ENCODE results near the gene LRBA.
"Not testable (repeated sequence)": the region's sequence is repeated elsewhere in the genome, so short reads cannot be mapped to it uniquely, and the experiment has no call there.

LRBA gene

DNA sequence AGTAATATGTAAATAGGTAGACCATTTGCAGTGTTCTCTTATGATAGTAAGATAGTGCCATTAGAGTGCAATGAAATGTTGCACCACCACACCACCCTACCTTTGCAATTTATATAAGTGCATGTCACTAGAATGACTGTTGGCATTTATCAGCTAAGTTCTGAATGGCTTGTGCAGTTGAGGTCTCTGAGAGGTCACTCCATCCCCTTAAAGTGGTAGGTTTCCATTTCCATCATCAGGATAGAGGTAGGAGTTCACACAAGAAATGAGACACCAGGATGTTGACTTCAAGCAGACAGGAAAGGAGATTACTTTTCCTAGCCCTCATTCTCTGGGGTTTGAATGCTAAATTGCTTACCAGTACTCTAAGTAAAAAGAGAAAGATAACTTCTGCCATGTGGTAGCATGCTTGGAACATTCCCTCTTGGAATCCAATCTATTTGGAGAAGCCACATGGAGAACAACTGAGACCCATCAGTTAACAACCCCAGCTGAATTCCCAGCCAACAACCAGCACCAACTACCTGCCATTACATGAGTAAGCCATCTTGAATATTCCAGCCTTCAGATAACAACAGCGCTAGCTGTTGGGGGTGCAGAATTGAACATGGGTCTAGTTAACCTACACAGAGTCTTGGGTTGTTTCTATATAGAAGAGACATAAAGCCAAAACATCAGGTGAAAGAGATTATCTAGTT is 6.7 kb upstream of the LRBA start:
- no peak for DNase-seq

DNA sequence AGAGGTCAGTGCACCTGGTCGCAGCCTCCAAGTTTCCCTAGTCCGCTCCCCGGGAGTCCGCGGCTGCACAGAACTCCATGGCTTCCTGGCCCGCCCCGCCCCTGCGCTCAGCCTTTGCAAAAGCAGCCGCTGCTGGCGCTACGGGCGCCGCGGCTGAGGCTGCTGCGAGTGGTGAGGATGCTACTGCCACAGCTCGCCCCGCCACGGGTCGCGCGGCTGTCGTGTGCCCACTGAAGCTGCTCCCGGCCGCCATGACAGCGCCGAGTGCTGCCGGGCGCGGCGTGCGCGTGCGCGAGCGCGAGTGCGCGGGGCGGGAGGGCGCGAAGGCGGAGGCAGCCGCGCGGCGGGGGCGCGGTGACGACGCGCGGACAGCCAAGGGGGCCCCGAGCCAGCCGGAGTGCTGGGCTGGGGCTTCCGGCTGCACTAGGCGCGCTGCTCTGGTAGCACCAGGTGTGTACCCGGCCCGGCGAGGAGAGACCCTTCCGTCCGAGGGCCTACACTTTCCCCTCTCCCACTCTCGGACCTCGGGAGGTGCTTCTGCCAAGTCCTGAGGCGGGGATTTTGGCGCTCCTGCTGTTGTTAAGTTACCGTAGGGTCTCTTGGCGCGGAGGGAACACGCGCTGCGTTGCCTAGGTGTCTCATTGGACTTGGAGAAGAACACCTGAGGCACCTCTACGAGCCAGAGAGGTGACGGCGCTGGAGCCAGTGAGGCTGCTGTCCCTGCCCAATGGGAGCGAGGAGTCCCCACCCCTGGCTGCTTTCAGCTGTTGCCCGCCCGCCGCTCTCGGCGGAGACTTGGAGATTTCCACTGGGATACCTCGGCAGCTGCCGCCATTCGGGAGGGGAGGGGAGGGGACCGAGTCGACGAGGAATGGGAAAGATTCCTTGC is 619 bp upstream of the LRBA start:
- peak; percentile 87 for DNase-seq

DNA sequence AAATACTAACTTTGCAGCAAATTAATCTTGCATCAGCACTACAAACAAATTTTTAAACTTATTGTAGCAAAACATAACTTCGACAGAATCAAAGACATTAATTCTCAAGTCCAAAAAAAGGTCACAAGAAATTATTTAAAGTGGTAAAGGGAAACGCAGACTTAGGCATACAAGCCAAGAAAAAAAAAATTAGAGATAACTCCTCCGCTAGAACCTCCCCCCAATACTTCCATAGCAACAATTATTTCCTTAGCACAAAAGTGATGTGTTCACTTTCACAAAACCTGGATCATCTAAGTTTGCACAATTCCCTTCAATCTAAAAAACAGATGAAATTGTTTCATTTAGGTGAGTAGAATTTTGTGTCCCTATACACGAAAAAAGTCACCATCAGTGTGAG is 1.1 kb downstream of the LRBA start:
- DNase-seq, result no peak

DNA sequence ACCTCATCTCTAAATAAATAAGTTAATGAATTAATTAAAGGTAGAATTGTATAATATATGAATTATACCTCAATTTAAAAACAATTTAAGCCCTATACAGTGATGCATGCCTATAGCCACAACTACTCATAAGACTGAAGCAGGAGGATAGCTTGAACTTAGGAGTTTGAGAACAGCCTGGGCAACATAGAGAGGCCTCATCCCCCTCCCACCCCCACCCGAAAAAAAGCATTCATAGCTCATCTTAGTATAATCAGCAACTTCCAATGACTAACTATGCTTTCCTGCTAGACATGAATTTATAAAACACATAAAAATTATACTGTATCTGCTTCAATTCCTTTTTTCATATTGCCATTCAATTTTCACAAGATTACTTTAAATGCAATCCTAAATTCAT is 1.6 kb downstream of the LRBA start:
- no peak for DNase-seq

DNA sequence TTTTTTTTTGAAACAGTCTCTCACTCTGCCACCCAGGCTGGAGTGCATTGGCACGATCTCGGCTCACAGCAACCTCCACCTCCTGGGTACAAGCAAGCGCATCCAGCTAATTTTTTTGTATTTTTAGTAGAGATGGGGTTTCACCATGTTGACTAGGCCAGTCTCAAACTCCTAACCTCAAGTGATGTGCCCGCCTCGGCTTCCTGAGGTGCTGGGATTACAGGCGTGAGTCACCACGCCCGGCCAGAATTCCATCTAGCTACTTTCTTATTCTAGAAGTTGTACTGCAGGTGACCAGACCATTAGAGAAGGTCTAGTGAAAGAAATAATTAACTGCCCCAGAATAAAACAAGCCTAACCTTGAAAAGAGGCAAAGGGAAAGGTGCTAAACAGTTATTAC is 2.3 kb downstream of the LRBA start:
- DNase-seq, result no peak

DNA sequence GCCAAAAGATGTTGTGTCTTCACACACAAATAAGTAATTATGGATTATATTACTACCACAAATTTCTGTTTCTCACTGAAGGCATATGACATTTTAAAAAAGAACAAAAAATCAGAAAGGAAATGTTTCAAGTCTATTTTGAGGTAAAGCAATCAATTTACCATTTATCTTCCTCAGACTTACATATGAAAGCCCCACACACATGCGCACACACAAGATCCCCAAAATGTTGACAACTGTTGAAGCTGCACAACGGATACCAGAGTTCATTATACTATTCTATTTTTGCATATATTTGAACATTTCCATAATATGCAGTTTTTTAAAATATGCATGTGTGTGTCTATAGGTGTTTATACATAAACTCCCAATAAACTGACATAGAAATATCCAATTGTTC is 2.7 kb downstream of the LRBA start:
- DNase-seq, result no peak

DNA sequence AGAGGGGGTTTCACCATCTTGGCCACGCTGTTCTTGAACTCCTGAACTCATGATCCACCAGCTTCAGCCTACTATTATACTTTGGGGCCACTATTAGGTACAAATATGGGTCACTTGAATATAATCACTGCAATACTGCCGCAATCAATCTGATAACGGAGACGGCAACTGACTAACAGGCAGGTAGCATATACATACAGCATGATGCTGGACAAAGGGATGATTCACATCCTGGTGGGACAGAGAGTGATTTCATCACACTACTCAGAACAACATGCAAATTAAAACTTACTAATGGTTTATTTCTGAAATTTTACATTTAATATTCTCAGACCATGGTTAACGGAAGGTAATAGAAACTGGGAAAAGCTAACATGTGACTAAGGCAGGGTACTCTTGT is 10.9 kb downstream of the LRBA start:
- no peak for DNase-seq

DNA sequence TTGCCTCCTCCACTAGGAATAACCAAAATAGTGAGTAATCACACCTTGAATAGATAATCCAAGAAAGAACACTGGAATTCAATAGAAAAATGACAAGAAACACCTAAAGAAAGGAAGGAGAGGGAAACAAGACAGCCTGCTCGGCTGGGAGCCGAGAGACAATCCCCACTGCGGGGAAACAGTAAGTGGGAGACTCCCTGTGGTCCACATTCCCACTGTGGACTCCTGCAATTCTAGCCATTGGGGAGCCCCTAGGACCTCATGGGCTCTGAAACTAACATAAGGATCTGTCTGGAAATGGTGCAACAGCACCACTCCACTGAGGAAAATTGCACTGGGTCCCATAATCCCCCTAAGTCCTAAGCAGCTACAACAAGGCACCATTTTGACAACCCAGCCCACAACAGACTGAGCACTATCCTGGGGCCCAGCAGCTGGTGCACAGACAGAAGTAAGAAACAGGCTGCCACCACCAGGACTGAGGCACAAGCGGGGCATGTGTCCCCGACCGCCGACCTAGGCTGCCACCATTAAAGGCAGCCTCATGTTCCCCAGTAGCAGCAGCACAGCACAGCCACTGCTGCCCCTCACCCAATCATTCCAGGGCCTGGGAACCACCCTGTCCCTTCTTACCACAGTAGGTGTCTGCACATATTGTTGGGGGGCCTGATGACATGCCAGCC is 14.2 kb downstream of the LRBA start:
- no peak for DNase-seq

DNA sequence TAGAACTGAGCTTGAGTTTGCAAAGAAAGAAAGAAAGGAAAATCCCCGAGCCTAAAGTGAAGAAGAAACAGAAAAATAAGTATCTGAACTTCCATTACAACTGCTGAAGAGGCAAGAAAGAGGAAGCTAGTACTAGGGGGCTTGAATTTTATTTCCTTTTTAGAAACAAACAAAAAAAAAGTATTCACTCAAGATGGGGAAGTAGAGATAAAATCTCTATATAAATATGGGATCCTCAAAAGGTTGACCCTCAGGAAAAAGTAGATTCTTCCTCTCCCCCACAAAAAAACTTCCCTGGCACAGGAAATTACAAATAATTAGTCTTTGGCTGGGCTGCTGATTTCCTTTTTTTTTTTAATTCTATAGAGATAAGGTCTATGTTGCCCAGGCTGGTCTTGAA is 16.0 kb downstream of the LRBA start:
- no peak for DNase-seq

DNA sequence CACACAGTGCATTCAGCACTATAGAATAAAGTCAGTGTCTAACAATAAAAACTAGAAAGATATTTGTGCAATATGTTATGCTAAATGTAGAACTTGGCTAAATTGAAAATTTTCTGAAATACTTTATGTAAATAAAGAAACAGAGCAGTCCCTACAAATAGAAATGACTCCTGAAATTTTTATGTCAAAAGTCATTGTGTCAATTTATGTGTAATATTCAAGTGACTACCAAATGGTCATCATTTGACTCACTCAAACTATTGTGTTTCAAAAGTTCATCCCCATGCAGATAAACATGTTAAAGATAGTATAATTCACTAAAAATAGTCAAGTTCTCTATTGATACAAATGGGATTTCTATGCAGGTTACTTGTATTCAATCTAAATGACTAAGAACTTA is 17.9 kb downstream of the LRBA start:
- no peak for DNase-seq

DNA sequence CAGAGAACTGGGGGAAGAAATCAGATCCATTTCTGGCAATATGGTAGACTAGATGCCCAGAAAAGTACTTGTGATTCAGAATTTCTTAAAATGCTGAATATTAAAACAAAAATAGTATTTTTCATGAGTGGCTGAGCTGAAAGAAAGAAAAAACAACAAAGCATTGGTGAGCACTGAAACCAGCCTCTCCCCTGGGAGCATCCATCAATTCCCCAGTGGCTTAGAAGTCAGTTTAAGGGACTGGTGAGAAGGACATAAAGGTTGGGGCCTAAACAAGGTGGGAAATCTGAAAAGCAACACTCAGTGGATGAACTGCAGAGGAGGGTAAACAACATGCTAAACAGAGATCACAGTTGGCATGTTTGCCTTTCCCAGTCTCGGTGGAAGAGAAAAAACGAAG is 20.4 kb downstream of the LRBA start:
- no peak for DNase-seq

DNA sequence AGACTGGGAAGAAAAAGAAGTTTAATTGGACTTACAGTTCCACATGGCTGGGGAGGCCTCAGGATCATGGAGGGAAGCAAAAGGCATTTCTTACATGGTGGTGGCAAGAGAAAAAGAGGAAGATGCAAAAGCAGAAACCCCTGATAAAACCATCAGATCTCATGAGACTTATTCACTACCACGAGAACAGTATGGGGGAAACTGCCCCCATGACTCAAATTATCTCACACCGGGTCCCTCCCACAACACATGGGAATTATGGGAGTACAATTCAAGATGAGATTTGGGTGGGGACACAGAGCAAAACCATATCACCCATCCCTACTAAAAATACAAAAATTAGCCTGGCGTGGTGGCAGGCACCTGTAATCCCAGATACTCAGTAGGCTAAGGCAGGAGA is 21.5 kb downstream of the LRBA start:
- not testable (repeated sequence) for DNase-seq

DNA sequence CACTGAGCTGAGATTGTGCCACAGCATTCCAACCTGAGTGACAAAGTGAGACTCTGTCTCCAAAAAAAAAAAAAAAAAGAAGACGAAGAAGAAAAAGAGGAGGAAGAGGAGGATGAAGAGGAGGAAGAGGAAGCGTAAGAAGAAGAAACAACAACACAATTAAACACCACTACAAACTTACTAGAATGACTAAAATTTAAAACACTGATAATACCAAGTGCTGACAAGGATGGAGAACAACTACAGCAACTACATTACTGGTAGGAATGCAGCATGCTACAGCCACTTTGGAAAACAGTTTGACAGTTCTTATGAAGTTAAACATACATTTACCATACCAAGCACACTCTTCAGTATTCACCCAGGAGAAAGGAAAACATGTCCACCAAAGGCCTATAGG is 24.1 kb downstream of the LRBA start:
- no peak for DNase-seq

DNA sequence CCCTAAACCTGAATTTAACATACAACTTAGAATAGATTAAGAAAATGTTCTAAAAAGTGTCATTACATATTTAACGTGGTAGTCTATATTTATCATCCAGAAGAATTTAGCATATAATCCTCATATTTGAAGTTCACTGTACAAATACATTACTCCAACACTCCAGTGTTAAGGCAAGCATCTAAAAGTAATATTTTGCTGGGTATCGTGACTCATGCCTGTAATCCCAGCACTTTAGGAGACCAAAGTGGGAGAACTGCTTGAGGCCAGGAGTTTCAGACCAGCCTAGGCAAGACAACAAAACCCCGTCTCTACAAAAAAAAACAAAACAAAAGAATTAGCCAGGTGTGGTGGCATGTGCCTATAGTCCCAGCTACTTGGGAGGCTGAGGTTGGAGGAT is 24.8 kb downstream of the LRBA start:
- DNase-seq, result no peak

DNA sequence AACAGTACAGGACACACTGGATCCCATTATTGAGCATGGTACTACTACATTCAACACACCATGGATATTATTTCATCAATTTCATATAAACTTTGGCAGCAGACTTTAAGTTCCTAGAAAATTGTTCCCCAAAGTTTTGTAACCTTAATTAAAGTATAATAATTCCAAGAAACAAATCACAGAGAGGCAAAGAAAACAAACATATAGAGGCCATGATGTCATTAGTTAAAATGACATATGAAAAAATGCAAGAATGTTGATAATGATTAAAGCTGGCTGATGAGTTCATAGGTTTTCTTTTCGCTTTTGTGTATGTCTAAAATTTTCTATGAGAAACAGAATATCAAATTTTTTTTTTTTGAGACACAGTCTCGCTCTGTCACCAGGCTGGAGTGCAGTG is 26.8 kb downstream of the LRBA start:
- no peak for DNase-seq

DNA sequence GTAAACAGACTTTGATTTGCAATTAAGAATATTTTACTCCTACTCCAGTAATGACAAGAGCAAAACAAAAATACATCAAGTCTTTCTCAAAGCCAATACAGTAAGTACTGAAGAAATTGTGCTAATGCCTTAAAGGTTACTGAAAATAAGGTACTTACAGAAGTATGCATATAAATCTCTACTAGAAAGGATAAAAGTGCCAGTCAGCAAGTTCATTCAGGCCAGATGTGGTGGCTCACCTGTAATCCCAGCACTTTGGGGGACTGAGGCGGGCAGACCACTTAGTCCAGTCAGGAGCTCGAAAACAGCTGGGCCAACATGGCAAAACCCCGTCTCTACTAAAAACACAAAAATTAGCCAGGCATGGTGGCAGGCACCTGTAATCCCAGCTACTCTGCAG is 27.9 kb downstream of the LRBA start:
- no peak for DNase-seq

DNA sequence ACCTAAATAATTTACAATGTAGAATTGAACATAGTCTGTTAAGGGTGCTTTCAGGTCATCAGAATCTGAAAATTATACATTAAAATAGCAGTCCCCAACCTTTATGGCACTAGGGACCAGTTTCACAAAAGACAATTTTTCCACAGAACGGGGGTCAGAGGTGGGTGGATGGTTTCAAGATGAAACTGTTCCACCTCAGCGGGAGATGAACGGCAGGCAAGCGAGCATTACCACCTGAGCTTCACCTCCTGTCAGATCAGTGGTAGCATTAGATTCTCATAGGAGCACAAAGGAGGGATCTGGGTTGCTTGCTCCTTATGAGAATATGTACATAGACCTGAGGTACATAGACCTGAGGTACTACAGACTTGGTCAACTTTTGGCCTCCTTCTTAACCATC is 29.0 kb downstream of the LRBA start:
- no peak for DNase-seq

DNA sequence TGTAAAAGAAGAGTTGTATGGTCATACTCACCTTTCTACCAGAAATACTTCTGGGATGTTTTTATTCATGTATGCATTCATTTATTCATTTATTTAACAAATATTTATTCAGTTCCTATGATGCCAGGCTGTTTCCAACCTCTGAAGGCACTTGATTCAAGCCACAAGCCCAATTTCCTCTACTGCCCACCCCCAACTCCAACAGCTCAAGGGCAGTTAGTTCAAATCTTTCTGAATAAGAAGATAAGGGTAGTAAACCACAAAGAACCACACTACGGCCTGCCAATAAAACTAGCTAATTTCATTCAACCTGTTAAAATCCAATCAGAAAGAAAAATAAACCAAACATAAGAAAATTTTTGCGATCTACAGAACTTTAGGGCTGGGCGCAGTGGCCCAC is 31.2 kb downstream of the LRBA start:
- DNase-seq, result no peak

DNA sequence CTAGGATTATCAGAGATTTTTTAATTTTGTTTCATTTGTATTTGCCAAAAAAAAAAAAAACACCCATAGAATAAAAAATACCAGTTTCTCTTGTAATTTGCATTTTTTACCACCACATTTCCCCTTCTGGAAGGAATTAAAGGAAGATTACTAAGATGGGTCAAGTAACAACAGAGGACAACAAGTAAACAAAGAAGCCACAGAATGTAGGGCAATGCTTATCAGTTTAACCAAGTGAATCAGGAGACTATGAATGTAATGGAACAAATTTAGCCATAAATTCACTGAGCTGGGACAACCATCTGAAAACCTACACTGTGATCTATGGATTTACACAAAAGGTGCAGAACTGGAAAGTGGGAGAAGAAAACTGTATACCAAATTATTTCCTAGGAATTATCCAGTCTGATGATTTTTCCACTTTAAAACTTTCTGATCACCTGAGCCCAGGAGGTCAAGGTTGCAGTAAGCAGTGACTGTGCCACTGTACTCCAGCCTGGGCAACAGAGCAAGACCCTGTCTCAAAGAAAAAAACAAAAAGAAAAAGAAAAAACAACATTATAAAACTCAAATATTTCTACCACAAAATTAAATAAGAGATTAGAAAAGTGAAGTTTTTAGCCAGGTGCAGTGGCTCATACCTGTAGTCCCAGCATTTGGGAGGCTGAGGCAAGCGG is 32.4 kb downstream of the LRBA start:
- no peak for DNase-seq

DNA sequence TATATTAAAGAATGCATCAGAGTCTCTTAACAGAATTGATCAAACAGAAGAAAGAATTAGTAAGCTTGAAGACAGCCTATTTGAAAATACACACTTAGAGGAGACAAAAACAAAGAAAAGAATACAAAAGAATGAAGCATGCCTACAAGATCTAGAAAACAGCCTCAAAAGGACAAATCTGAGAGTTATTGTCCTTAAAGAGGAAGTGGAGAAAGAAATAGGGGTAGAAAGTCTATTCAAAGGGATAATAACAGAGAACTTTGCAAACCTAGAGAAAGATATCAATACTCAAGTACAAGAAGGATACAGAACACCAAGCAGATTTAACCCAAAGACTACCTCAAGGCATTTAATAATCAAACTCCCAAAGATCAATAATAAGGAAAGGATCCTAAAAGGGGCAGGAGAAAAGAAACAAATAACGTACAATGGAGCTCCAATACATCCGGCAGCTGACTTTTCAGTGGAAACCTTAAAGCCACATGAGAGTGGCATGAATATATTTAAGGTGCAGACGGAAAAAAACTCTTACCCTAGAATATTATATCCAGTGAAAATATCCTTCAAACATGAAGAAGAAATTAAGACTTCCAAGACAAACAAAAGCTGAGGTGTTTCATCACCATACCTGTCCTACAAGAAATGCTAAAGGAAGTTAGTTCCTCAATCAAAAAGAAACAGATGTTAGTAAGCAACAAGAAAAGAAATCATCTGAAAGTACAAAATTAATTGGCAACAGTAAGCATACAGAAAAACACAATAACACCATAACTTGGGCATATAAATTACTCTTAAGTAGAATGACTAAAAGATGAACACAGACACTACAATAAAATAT is 36.1 kb downstream of the LRBA start:
- DNase-seq, result no peak

DNA sequence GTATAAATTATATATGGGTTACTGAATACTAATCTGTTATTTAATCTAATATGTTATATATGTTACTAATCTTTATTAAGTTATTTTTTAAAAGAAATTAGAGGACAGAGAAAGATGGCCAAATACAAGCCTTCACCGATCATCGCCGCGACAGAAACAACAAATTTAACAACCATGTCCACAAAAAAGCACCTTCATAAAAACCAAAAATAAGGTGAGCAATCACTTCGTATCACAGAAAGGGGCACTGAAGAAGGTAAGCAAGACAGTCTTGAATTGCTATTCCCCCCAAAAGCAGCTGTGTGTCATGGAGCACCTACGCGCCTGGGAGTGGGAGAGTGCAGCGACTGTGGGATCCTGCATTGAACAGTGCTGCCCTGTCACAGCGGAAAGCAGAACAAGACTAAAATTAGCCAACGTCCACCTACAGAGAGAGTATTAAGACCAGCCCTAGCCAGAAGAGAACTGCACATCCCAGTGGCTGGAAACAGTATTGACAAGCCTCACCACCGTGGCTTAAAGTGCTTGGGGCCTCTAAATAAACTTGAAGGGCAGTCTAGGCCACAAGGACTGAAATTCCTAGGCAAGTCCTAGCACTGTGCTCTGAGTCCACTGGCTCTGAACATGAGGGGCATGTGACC is 38.5 kb downstream of the LRBA start:
- DNase-seq, result no peak

DNA sequence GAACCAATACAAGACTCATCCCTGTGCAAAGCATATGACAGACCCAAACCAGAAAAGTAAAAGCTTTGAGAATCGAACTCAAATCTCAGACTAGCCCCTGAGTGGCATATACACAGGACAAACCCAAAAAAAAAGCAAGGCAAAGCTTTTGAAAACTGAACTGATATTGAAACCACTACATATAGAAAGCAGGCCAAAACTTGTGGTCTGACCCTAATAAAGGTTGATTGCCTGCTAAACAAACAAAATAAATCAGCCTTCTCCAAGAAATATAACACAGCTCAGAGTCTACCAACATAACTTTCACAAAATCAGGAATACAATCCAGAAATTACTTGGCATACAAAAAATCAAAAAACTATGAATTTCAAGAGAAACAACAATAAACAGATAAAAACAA is 40.3 kb downstream of the LRBA start:
- DNase-seq, result no peak
